ENCODE data around the gene IRGC. TPM values are rescaled to one million over a fixed set of nuclear protein-coding genes. Genes with fewer than 3 reads are reported as not detected.
A peak's percentile ranks its signal among the peaks of the same experiment; 100 is the strongest.

The IRGC gene
- total RNA-seq, 3 donors from 2014 or later (not counting 1 experiment from before 2014, with no cell fraction given), result not detected

- no peaks in the 10 kb centered on the region for H3K4me1 ChIP-seq (ENCODE audit: control insufficient read depth, insufficient read depth, low read length)
- H3K36me3 ChIP-seq (ENCODE audit: control insufficient read depth, insufficient read depth, low read length), result no peaks in the 10 kb centered on the region
- no peak overlapping the region for H3K27ac Mint-ChIP-seq
- no peak overlapping the region for H3K27ac ChIP-seq (ENCODE audit: low read length)
- H3K9me3 Mint-ChIP-seq, result peaks cover 0 to 5% of the 10 kb centered on the region in 2 donors
- DNase-seq (no peak), ATAC-seq (no peak)
- H3K4me3 ChIP-seq (ENCODE audit: low read length), result no peak overlapping the region
- no peaks in the 10 kb centered on the region for H3K4me1 Mint-ChIP-seq
- H3K27me3 ChIP-seq (ENCODE audit: control insufficient read depth, insufficient read depth, low read length), result no peaks in the 10 kb centered on the region
- peaks cover 6% of the 10 kb centered on the region for H3K36me3 Mint-ChIP-seq
- 85% methylated on average over 3 of the region's 3 CpGs for WGBS (ENCODE audit: insufficient coverage)
- peaks cover 13% of the 10 kb centered on the region for H3K9me3 ChIP-seq (ENCODE audit: control insufficient read depth, insufficient read depth, low read length)
- TF ChIP-seq CTCF (IDR thresholded peaks at IDR 0.05), result no peak
- peaks cover 0 to 8% of the 10 kb centered on the region in 2 donors for H3K27me3 Mint-ChIP-seq (ENCODE audit: low read depth in 2 of 2)
- H3K4me3 Mint-ChIP-seq, result no peak overlapping the region
- intact Hi-C loops (cut with micrococcal nuclease), result no loop called here
Observed at GRCh38 chr19:43690444-43690843, 25.4 kb upstream of the IRGC start.

GRCh38 chr19:43690890-43691289, 25.0 kb upstream of the IRGC start:
- Histone ChIP-seq H3K27me3 (ENCODE audit: control insufficient read depth, insufficient read depth, low read length) (no peaks in the 10 kb centered on the region), H3K4me1 (ENCODE audit: control insufficient read depth, insufficient read depth, low read length) (no peaks in the 10 kb centered on the region), H3K27ac (ENCODE audit: low read length) (no peak overlapping the region), H3K4me3 (ENCODE audit: low read length) (no peak overlapping the region), H3K36me3 (ENCODE audit: control insufficient read depth, insufficient read depth, low read length) (no peaks in the 10 kb centered on the region), H3K9me3 (ENCODE audit: control insufficient read depth, insufficient read depth, low read length) (peaks cover 13% of the 10 kb centered on the region)
- H3K36me3 Mint-ChIP-seq, result peaks cover 6% of the 10 kb centered on the region
- intact Hi-C loops (cut with micrococcal nuclease), result no loop called here
- peaks cover 0 to 5% of the 10 kb centered on the region in 2 donors for H3K9me3 Mint-ChIP-seq
- ATAC-seq (no peak), DNase-seq (no peak)
- H3K4me1 Mint-ChIP-seq, result no peaks in the 10 kb centered on the region
- 91% methylated on average over 3 of the region's 3 CpGs for WGBS (ENCODE audit: insufficient coverage)
- H3K27ac Mint-ChIP-seq, result no peak overlapping the region
- H3K27me3 Mint-ChIP-seq (ENCODE audit: low read depth in 2 of 2), result peaks cover 0 to 8% of the 10 kb centered on the region in 2 donors
- H3K4me3 Mint-ChIP-seq, result no peak overlapping the region
- no peak for TF ChIP-seq CTCF (IDR thresholded peaks at IDR 0.05)

- Histone ChIP-seq H3K4me3 (ENCODE audit: low read length) (no peak overlapping the region), H3K36me3 (ENCODE audit: control insufficient read depth, insufficient read depth, low read length) (no peaks in the 10 kb centered on the region), H3K27me3 (ENCODE audit: control insufficient read depth, insufficient read depth, low read length) (no peaks in the 10 kb centered on the region), H3K9me3 (ENCODE audit: control insufficient read depth, insufficient read depth, low read length) (peaks cover 13% of the 10 kb centered on the region), H3K4me1 (ENCODE audit: control insufficient read depth, insufficient read depth, low read length) (no peaks in the 10 kb centered on the region), H3K27ac (ENCODE audit: low read length) (no peak overlapping the region)
- DNase-seq (no peak), ATAC-seq (no peak)
- peaks cover 6% of the 10 kb centered on the region for H3K36me3 Mint-ChIP-seq
- H3K4me1 Mint-ChIP-seq, result no peaks in the 10 kb centered on the region
- peaks cover 0 to 5% of the 10 kb centered on the region in 2 donors for H3K9me3 Mint-ChIP-seq
- 81% methylated on average over 5 of the region's 5 CpGs for WGBS (ENCODE audit: insufficient coverage)
- H3K27ac Mint-ChIP-seq, result no peak overlapping the region
- TF ChIP-seq CTCF (IDR thresholded peaks at IDR 0.05), result no peak
- intact Hi-C loops (cut with micrococcal nuclease), result no loop called here
- H3K27me3 Mint-ChIP-seq (ENCODE audit: low read depth in 2 of 2), result peaks cover 0 to 8% of the 10 kb centered on the region in 2 donors
- H3K4me3 Mint-ChIP-seq, result no peak overlapping the region
Observed at GRCh38 chr19:43691755-43692154, 24.1 kb upstream of the IRGC start.

DNA sequence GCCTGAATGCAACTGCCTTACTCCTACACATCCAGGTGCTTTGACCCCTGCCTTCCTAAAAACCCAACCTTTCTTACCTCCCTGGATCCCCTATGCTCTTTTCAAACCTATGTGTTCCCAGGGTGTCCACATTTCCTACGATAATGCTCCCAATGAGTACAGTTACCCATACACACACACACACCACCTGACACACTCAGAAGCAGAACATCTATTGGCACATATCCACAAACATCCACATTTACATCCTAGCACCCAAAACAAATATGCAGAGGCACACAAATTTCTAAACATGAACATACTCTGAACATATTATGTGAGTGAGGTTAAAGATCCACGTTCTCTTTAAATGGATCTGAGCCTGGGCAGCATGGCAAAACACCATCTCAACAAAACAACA, 23.5 kb upstream of the IRGC start:
- peaks cover 0 to 8% of the 10 kb centered on the region in 2 donors for H3K27me3 Mint-ChIP-seq (ENCODE audit: low read depth in 2 of 2)
- peaks cover 6% of the 10 kb centered on the region for H3K36me3 Mint-ChIP-seq
- H3K4me3 Mint-ChIP-seq, result no peak overlapping the region
- no peaks in the 10 kb centered on the region for H3K4me1 Mint-ChIP-seq
- Histone ChIP-seq H3K4me1 (ENCODE audit: control insufficient read depth, insufficient read depth, low read length) (no peaks in the 10 kb centered on the region), H3K9me3 (ENCODE audit: control insufficient read depth, insufficient read depth, low read length) (peaks cover 13% of the 10 kb centered on the region), H3K36me3 (ENCODE audit: control insufficient read depth, insufficient read depth, low read length) (no peaks in the 10 kb centered on the region), H3K27ac (ENCODE audit: low read length) (no peak overlapping the region), H3K4me3 (ENCODE audit: low read length) (no peak overlapping the region), H3K27me3 (ENCODE audit: control insufficient read depth, insufficient read depth, low read length) (no peaks in the 10 kb centered on the region)
- peaks cover 0 to 5% of the 10 kb centered on the region in 2 donors for H3K9me3 Mint-ChIP-seq
- no peak for TF ChIP-seq CTCF (IDR thresholded peaks at IDR 0.05)
- intact Hi-C loops (cut with micrococcal nuclease), result no loop called here
- WGBS (ENCODE audit: insufficient coverage), result 81% methylated on average over 1 of the region's 2 CpGs
- no peak for ATAC-seq
- peak overlapping the region in 1 of 2 donors; percentile 22 for H3K27ac Mint-ChIP-seq
- no peak for DNase-seq
